Esophagus muscularis mucosa (tissue), 4 donors: ENCODE results near the gene MMP15. TPM values are rescaled to one million over a fixed set of nuclear protein-coding genes. Genes with fewer than 3 reads are reported as not detected.

Experiments
- DNase-seq: peaks from one replicate; pipeline ENCODE4 v3.0.0-alpha.2; 2017; ENCODE audit errors: extremely low spot score
- H3K27ac ChIP-seq, 4 donors: fragments of 200-600 bp; sonication (generic); replicated peaks in 1 of 4; 1 replicate in 3 of 4; 2 replicates in 1 of 4; pipeline ENCODE4 v1.5.1; 2016 to 2019; ENCODE audit warnings: mild to moderate bottlenecking in 1 of 4
- H3K27me3 ChIP-seq, 4 donors: fragments of 200-600 bp; sonication (generic); one replicate each; pipeline versions ENCODE4 v1.5.1 to v1.6.0; 2016 to 2019
- H3K36me3 ChIP-seq, 4 donors: fragments of 200-600 bp; sonication (generic); one replicate each; pipeline ENCODE4 v1.5.1; 2016 to 2019
- H3K4me1 ChIP-seq, 4 donors: fragments of 200-600 bp; sonication (generic); one replicate each; pipeline ENCODE4 v1.5.1; 2016 to 2019
- H3K4me3 ChIP-seq, 4 donors: fragments of 200-600 bp; sonication (generic); 1 replicate in 2 of 4; 2 replicates in 2 of 4; pipeline ENCODE4 v1.5.1; 2016 to 2019; ENCODE audit warnings: mild to moderate bottlenecking in 4 of 4, moderate library complexity in 1 of 4
- H3K9me3 ChIP-seq, 4 donors: fragments of 200-600 bp; sonication (generic); 1 replicate in 3 of 4; 2 replicates in 1 of 4; pipeline ENCODE4 v1.5.1; 2016 to 2019
- CTCF ChIP-seq, 3 experiments: fragments of 200-600 bp in 2 of 3; fragments of 450-650 bp in 1 of 3; sonication (generic) in 2 of 3; IDR thresholded peaks; one replicate each; pipeline ENCODE4 v1.5.1; 2017 to 2019; ENCODE audit warnings: antibody characterized with exemption in 3 of 3, mild to moderate bottlenecking in 2 of 3, moderate library complexity in 1 of 3
- EP300 ChIP-seq: sonication (generic); formaldehyde crosslinking; IDR thresholded peaks from one replicate; pipeline ENCODE4 v1.6.1; 2017; ENCODE audit warnings: antibody characterized with exemption
- POLR2A ChIP-seq: fragments of 450-650 bp; IDR thresholded peaks from one replicate; pipeline ENCODE4 v1.6.1; 2017; ENCODE audit warnings: antibody characterized with exemption, moderate library complexity, mild to moderate bottlenecking, low read depth
- POLR2AphosphoS5 ChIP-seq, 2 donors: sonication (generic); formaldehyde crosslinking; IDR thresholded peaks; one replicate each; pipeline ENCODE4 v1.6.1; 2017; ENCODE audit warnings: antibody characterized with exemption in 2 of 2
- WGBS: methylation state at CpG from one replicate; pipeline ENCODE4 v1.1.5; 2018; 5-methylcytosine and 5-hydroxymethylcytosine counted together
- intact Hi-C: fragments of 100-400 bp; cut with DNase I; formaldehyde crosslinking; loops from one replicate; pipeline ENCODE4 v1.15.1; 2023
- total RNA-seq, 4 donors: library from RNA; depleted of rRNA; stranded (reverse); fragments of >200 nt; gene quantifications; one replicate each; pipeline versions ENCODE4 v1.1.0 to v1.2.1, GENCODE V29; 2016

Gene MMP15
- total RNA-seq, 4 donors from 2014 or later = 3.8 to 16.3 (median 8.7) TPM

- intact Hi-C loops = no loop called here
- peaks cover 16 to 29% (median 18%) of the 10 kb centered on the region in 4 donors for H3K4me1 ChIP-seq
- H3K27me3 ChIP-seq = no peaks in the 10 kb centered on the region
- TF ChIP-seq EP300 (no peak), CTCF (IDR thresholded peaks at IDR 0.05) (no peak)
- 100% methylated on average over 2 of the region's 5 CpGs for WGBS
- no peak overlapping the region for H3K27ac ChIP-seq
- no peak overlapping the region for H3K4me3 ChIP-seq
- peaks cover 30 to 61% (median 52%) of the 10 kb centered on the region in 4 donors for H3K36me3 ChIP-seq
- H3K9me3 ChIP-seq = no peaks in the 10 kb centered on the region
- DNase-seq = no peak
These were observed 31.7 kb upstream of the MMP15 start for GRCh38 chr16:57993897-57994296.

DNA sequence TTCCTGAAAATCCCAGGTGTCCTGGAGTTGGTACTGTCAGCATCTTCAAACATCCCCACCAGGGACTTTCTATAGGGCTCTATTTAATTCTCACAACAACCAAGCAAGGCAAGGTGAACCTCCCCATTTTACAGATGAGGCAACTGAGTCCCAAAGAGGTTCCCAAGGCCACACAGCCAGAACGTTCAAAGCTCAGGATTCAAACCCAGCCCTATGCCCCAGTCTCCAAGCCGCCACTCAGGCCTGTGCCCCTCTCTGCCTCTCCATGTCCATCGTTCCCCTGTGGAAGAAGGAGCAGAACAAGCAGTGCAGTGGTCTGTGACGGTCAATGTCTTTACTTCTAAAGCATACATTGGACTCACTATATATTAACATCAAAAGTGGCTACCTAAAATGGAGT lies 31.2 kb upstream of the MMP15 start:
- WGBS = 91% methylated on average over 4 of the region's 4 CpGs
- Histone ChIP-seq H3K9me3 (no peaks in the 10 kb centered on the region), H3K36me3 (peaks cover 30 to 61% (median 52%) of the 10 kb centered on the region in 4 donors), H3K4me3 (no peak overlapping the region), H3K27ac (no peak overlapping the region), H3K4me1 (peaks cover 21 to 34% (median 23%) of the 10 kb centered on the region in 4 donors), H3K27me3 (no peaks in the 10 kb centered on the region)
- no peak for DNase-seq
- intact Hi-C loops = no loop called here
- TF ChIP-seq CTCF (IDR thresholded peaks at IDR 0.05) (no peak), POLR2A (no peak)

DNA sequence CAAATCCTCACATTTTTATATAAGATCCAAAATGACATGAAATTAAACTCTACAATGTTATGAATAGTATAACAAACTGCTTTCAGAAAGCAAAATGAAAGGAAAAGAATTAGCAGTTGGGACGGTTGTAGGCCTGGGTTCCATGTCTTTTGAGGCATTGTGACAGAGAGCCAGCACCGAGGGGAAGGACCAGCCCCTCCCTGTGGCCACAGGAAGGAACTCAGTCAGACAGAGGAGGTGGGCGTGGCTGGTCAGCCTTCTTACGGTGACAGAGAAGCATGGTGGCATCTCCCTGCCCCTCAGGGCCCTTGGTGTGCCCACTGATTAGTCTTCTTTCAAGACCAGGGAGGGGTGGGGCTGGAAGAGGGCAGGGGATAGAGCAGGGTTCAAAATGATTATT lies 30.8 kb upstream of the MMP15 start:
- Histone ChIP-seq H3K27me3 (no peaks in the 10 kb centered on the region), H3K9me3 (no peaks in the 10 kb centered on the region), H3K4me1 (peaks cover 25 to 38% (median 27%) of the 10 kb centered on the region in 4 donors), H3K4me3 (no peak overlapping the region), H3K27ac (no peak overlapping the region), H3K36me3 (peaks cover 30 to 61% (median 52%) of the 10 kb centered on the region in 4 donors)
- no peak for DNase-seq
- TF ChIP-seq POLR2AphosphoS5 (IDR thresholded peaks at IDR 0.05) (no peak), CTCF (IDR thresholded peaks at IDR 0.05) (peak in 1 of 3 experiments; percentile 26)
- 29% methylated on average over 4 of the region's 4 CpGs for WGBS
- intact Hi-C loops = no loop called here

DNA sequence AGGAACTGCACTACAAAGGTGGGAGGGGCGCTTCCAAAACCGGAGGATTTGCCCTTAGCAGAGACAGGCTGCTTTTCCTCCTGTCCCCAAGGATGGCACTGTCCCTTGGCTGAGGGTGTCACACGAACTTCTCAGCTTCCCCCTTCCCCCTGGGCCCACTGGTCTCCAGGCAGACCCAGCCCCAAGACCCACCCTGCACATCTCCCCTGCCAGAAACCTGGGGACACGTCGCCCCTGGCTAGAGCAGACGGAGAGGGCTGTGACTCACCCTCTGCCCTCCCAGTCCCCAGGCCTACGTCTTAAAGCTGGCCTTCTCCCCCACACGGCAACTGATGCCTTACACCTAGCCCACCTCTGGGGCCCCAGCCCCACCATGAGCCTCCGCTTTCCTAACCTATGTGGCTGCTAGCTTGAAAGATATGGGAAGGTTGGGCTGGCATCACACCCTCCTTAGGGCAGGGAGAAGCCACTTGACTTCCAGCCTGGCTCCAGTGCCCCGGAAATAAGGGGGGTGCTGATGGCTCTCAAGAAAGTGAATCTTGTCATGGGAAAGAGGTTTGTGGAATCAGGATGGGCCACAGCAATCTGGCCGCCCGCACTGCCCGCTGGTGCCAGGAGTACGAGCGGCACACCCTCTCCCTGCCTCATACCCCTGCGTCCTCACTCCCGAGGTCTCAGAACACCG lies 29.7 kb upstream of the MMP15 start:
- H3K4me3 ChIP-seq = no peak overlapping the region
- intact Hi-C loops = no loop called here

More for the DNA sequence above, 29.7 kb upstream of the MMP15 start:
- Histone ChIP-seq H3K27ac (no peak overlapping the region), H3K27me3 (no peaks in the 10 kb centered on the region), H3K4me1 (peaks cover 27 to 44% (median 31%) of the 10 kb centered on the region in 4 donors), H3K36me3 (peaks cover 30 to 61% (median 52%) of the 10 kb centered on the region in 4 donors), H3K9me3 (no peaks in the 10 kb centered on the region)
- TF ChIP-seq CTCF (IDR thresholded peaks at IDR 0.05) = no peak
- no peak for TF ChIP-seq POLR2AphosphoS5 (IDR thresholded peaks at IDR 0.05)
- no peak for TF ChIP-seq POLR2A
- DNase-seq = no peak
- WGBS = 89% methylated on average over 16 of the region's 18 CpGs
